GM19463 (cell line): Measurements from ENCODE around the gene LRRC3.
"Not testable (repeated sequence)": the region's sequence is repeated elsewhere in the genome, so short reads cannot be mapped to it uniquely, and the experiment has no call there.

Experiments
- ATAC-seq: cut with Tn5 transposase; IDR thresholded peaks from one replicate; pipeline ENCODE4 v1.9.1; 2021; ENCODE audit warnings: mild to moderate bottlenecking, moderate library complexity; ENCODE audit not compliant: unreplicated experiment

The LRRC3 gene

DNA sequence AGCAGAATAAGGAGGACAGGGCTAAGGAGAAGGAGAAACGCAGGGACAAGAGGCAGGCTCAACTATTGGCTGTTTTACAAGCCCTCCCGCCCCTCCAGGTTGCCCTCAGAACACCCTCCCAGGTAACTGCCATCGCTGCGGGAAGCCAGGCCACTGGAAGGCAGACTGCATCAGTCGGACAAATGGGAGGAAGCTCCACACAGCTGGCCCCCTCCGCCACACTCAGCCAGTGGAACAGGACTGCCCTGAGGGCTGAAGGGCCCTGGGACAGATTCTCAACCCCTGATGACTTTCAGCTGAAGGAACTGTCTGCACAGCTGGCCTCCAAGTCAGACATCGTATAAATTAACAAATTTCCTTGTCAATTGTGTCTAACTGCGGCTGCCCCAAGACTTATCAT, 21.8 kb downstream of the LRRC3 start:
- ATAC-seq = no peak

DNA sequence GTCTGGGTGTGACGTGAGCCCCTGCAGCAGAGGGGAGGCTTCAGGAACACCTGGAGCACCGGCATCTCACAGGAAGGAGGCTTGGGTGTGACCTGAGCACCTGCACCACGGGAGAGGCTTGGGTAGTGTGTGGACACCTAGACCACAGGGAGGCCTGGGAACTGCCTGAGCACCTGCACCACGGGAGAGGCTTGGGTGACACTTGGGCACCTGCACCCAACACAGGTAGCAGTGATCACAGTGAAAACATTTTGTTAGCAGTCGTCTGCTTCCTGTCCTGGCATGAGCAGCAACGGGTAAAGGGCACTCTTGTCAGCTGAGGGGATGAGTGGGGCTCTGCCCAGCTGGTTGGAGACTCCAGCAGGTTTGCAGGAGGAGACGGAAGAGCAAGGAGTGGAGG, 22.4 kb downstream of the LRRC3 start:
- ATAC-seq = no peak

DNA sequence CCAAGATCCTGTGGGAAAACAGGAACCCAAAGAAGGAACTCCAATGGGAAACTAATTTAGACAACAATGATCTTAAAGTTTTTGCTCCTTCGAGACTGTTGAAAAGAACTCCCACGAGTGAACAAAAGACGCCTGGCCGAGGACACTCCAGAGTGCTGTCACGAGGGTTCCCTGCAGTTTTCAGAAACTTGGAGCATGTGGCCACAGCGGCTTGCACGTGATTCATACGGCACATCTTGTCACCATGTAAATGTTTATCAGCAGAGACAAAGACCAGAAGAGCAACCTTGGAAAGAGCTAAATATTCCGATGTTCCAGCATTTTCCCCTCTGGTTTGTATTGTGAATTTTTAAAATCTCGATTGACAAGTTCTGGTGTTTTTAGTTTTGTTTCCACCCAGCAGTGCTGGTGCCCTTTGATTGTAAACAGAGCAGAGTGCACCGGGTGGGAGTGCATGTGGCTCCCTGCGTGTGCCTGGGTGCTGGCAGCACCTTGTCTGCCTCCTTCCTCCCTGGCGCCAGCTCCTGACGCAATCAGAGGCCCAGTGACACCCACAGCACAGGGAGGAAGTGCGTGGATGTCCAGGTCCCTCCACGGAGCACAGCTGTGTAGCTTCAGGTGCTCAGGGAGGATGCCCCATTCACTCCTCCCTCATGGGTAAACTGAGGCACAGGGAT, 23.0 kb downstream of the LRRC3 start:
- ATAC-seq = no peak

DNA sequence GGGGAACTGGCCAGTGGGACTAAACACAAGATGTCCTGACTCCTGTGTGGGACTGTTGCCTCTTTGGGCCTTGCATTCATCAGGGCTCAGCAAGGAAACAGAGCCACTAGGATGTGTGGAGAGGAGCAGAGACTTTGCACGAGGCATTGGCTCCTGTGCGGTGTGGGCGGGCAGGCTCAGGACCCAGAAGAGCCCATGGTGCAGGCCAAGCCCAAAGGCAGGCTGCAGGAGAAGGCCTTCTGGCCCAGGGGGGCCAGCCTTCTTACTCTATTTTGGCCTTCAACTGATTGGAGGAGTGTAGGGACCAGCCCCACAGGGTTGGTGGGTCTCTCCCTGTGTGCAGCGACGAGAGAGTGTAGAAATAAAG, 23.5 kb downstream of the LRRC3 start:
- no peak for ATAC-seq

DNA sequence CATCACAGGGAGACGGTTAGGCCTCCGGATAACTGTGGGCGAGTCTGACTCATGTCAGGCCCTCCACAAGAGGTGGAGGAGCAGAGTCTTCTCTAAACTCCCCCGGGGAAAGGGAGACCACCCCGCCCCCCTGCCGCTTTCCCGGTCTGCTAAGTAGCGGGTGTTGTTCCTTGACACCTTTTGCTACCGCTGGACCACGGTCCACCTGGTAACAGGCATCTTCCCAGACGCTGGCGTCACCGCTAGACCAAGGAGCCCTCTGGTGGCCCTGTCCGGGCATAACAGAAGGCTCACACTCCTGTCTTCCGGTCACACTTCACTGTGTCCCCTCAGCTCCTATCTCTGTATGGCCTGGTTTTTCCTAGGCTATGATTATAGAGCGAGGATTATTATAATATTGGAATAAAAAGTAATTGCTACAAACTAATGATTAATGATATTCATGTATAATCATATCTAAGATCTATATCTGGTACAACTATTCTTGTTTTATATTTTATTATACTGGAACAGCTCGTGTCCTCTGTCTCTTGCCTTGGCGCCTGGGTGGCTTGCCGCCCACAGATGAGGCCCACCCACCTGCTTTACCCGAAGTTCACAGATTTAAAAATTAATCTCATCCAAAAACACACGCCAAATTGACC, 24.4 kb downstream of the LRRC3 start:
- ATAC-seq = not testable (repeated sequence)

DNA sequence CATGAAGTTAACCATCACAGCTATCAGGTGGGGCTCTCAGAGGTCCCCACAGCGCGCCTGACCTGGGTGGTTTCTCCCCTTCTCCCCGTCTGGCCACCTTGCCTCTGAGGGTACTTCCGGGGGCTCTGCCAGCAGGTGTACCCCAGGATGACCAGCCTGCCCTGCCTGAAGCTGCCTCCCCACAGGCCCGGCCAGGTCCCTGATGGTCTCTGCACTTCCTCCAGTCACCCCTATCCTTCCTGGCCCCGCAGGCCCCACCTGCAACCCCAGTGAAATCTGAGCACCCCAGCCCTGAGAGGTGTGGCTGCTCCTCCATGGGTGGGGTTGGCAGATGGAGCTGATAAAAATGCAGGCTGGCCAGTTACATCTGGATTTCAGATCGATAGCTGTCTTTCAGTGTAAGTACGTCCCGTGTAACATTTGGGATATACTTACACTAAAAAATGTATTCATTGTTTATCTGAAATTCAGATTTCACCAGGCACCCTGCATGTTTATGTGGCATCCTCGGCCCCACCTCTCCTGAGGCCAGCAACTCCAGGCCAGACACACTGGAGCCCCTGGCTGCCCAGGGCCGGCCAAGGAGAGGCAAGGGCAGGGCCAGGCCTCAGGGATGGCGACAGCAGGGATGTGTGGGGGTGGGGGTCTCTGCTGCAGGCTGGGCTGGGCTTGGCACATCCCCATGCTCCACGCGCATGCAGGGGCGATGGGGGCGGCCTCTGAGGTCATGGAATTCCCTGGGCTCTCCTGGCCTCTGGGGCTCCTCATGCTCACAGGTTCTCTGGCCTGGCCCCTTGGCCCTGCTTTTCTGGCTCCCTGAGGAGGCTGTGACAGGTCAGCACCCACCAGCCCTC, 25.1 kb downstream of the LRRC3 start:
- no peak for ATAC-seq

DNA sequence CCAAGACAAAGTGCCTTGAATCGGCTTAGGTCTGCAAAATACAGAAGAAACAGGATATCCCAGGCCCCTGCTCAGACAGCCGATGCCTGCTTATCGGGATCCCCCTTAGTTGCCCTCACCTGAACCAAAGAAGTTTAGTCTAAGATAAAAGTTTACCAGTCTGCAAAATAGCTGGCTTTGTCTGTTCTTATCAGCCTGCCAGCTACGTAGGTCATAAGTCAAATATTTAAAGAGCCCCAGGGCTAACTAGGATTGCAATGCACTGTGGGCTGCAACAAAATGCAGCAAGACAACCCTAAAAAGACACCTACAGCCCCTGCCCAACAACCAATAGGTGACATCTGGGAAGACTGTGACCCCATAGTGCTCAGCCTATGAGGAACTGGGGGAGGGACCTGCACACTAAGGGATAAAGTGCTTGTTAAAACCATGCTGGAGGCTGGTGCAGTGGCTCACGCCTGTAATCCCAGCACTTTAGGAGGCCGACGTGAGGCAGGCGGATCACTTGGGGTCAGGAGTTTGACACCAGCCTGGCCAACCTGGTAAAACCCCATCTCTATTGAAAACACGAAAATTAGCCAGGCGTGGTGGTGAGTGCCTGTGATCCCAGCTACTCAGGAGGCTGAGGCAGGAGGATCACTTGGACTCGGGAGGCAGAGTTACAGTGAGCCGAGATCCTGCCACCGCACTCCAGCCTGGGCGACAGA, 27.4 kb downstream of the LRRC3 start:
- no peak for ATAC-seq

DNA sequence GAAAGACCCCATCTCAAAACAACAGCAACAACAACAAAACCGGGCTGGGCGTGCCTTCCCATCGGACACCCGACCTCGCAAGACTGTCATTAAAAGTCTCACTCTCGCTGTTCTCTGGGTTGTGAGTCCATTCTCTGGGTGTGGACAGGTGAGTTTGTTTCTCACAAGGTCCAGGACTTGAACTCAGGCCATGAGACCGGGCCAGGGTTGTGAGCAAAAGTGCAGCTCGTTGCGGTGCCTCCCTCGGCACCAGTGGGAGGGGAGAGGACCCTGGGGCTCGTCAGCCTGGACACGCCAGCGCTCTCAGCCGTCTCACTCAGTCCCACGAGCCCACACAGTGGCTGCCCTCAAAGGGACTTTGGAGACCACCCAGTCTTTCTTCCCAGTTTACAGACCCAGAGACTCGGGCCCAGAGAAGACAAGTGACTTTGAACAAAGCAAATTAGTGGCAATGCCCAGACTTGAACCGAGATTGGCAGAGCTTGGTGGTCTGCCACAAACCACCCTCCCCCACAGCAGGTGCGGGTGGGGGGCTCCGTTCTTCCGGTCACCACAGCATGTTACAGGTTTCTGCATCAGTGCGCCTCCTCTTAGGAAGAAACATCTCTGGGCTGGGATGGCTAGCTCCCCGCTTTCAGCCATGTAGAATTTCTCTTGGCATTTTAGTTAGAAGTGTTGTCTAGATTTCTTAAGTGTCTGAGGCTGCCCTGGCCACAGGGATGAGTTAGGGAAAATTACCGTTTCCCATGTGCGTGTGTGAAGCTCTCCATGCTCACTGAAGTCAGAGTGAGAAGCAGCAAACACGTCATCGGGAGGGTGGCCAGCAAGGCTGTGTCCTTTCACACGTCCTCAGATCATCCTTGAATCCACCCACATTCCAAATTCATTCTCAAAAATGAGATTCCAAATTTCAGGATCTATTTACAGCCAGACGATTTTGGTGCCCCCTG, 28.3 kb downstream of the LRRC3 start:
- no peak for ATAC-seq

DNA sequence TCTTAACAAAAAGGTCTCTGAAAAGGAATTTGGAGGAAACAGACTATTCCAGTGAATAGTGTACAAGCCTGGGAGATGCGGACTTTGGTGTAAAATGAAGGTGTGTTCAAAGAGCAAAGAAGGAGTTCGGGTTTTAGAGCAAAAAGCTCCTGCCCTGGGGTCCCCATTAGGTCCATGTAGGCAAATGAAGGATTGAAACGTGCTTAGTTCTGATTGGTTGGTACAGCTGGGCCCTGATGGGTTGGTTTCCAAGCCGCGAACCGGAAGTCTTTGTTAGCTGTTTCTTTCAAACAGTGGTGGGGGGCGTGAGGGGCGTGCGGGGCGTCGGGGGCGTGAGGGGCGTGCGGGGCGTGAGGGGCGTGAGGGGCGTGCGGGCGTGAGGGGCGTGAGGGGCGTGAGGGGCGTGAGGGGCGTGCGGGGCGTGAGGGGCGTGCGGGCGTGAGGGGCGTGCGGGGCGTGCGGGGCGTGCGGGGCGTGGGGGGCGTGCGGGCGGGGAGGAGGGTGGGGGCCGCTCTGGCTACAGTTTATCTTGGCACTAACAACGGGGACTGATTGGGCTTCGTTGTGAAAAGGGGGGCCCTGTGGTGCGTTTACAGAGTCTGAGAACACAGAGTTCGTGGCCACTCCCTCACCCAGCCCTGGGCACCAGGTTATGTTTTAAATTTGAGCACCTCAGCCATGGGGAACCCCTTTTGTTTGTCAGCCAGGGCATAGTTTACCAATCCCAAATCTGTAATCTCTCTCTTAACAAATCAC, 29.4 kb downstream of the LRRC3 start:
- no peak for ATAC-seq

DNA sequence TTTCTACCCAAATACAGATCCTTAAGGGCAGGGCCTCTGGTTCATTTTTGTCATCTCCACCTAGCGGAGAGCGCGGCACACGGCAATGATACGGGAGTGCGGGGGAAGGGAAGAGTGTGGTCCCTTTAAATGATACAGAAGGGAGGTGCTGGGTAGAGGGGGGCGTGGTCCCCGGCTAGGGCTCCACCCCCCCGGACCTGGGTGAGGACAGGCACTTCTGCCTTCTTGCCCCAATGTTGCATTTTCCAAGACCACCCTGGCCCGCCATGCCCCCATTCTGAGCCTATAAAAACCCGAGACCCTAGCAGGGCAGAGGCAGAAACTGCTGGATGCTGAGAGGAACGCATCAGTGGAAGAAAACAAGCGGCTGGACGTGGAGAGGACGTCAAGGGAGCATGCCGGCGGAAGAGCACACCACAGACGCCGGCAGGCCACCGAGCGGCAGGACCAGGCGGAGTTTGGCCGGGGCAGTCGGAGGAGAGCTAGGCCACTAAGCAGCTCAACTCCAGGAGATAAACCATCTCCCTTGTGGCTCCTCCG, 30.0 kb downstream of the LRRC3 start:
- ATAC-seq = no peak

DNA sequence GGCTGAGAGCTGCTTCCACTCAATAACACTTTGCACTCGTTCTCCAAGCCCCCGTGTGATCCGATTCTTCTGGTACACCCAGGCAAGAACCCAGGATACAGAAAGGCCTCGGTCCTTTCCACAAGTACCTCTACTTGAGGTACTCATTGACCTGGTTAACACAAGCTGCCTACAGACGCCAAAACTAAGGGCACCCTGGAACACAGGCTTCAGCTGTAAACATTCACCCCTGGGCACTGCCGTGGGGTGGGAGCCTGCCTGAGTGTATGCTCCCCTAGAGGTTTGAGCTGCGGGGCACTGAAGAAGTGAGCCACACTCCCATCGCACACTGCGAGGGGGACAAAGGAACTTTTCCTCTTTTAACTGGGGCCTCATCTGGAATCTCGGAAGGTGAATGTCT, 30.5 kb downstream of the LRRC3 start:
- no peak for ATAC-seq

DNA sequence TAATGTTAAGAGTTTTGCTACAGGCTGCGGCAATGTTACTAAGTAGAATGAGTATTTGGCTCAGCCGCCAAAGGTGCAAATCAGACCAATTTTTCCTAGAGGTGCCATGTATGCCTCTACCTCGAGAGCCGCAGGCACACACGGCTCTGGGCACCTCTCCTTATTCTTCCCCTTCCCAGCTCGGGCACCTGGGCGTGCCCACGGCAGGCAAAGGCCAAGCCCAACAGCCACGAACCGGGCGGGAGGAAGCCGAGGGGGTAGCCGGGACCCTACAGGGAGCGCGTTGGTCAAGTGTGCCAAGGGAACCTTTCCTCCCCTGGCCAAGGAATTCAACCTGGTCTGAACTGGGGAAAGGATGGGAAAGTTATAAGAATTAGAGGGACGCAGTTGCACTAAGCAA, 31.0 kb downstream of the LRRC3 start:
- ATAC-seq = no peak

DNA sequence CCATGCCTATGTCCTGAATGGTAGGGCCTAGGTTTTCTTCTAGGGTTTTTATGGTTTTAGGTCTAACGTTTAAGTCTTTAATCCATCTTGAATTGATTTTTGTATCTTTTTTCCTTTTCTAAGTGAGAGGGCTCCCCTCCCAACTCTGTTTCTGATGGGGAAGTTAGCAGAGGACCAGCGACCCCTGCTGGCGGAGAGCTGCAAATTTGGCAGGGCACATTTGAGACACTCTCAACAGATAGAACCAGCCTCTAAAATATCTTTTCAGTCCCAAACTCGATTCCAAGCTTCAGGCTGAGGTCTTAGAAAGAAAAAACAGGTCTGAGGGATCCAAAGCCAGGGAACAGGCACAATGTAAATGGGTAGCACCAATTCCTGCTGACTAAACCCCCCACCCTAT, 32.5 kb downstream of the LRRC3 start:
- ATAC-seq = no peak

DNA sequence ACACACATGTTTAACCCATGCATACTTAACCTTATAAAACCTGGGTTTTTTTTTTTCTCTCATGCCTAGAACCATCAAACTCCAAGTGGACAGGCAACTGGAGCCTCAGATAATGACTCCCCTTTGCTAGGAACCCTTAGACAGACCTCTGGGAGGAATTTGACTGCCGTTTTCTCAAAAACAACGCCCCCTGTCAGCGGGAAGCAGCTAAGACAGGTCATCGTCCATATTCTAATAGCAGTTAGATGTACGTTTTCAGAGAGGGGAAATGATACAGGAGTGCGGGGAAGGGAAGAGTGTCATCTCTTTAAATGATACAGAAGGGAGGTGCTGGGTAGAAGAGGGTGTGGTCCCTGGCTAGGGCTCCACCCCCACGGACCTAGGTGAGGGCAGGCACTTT, 34.7 kb downstream of the LRRC3 start:
- ATAC-seq = no peak

DNA sequence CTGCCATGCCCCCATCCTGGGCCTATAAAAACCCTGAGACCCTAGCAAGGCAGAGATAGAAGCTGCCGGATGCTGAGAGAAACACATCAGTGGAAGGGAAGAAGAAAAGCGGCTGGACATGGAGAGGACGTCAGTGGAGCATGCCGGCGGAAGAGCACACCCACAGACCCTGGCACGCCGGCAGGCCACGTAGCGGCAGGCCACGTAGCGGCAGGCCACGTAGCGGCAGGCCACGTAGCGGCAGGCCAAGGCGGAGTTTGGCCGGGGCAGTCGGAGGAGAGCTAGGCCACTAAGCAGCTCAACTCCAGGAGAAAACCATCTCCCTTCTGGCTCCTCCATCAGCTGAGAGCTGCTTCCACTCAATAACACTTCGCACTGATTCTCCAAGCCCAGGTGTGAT, 35.1 kb downstream of the LRRC3 start:
- no peak for ATAC-seq

DNA sequence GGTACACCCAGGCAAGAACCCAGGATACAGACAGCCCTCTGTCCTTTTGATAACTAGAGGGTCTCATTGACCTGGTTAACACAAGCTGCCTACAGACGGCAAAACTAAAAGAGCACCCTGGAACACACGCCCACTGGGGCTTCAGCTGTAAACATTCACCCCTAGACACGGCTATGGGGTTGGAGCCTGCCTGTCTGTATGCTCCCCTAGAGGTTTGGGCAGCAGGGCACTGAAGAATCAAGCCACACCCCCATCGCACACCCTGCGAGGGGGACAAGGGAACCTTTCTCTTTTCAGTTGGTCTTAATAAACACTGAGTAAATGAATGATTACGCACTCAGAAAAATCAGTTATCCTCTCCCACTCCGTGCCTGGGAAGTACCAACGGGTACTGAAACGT, 35.5 kb downstream of the LRRC3 start:
- no peak for ATAC-seq

DNA sequence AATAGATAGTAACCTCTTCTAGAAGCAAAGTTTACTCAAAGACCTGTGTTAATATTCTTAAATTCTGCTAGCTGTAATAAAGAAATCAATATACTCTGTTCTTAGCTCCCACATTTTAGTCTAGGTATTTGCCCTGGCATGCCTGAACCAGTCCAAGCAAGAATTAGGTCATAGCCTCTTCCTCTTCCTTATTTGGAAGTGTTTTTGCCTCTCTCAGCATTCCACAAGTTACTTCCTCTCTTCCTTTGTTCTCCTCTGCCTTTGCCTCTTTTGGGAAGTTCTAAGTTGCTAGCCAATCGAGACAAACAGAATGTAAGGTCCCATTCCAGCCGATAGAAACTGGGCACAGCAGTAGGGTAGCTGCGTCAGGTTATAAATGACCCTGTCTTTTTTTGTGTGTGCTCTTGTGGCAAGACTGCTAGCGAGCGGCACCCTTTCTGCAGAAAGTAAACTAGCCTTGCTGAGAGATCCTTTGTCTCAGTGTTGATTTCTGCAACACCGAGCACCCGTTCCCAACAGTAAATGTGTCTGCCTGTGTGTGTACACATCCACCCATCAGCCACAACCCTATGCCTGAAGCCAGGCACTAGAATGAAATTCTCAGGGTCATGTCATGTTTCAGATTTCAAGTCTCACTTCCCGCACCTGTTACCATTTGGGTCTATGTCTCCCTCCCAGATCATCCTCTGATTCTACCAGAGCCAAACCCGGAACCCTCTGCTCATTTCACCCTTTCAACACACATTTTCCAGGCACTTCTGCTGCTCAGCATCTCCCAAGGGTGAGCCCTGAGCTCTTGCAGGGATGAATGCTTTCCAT, 37.5 kb downstream of the LRRC3 start:
- no peak for ATAC-seq

DNA sequence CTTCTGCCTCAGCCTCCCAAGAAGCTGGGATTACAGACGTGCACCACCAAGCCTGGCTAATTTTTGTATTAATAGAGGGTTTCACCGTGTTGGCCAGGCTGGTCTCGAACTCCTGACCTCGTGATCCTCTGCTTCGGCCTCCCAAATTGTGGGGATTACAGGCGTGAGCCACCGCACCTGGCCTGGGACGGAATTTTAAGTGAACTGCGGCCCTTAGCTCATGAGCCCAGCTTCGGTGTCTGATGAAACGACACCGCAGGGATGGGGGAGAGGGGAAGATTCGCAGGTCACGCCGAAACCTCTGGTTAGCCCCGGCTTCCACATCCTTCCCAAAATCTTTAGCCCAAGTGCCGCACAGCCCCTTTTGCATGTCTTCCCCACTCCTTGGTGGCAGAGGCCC, 39.1 kb downstream of the LRRC3 start:
- ATAC-seq = no peak

DNA sequence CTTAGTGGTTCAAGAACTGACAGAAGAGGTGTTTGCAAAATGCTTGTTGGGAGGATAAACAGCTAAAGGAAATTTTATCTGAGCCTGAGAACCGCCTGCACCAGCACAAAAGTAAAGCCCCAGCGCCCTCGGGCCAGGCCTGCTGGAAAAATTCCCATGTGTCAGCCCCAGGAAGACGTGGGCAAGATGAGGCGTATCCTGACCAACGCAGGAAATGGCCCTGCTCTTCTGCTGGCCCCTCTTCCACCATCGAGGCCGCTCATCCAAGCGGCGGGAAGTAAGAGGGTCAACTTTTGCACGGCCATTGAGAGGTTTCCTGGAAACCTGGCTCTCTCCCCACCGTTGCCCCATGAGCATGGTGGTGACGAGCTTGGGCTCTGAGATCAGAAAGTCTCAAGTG, 39.6 kb downstream of the LRRC3 start:
- no peak for ATAC-seq
